Tongue (tissue), 2 donors: ENCODE data around the gene CHST8. TPM values are rescaled to one million over a fixed set of nuclear protein-coding genes. Genes with fewer than 3 reads are reported as not detected.
"Not testable (repeated sequence)": the region's sequence is repeated elsewhere in the genome, so short reads cannot be mapped to it uniquely, and the experiment has no call there.

Source experiments
- DNase-seq: peaks from one replicate; pipeline ENCODE4 v3.0.0-alpha.2; 2015
- total RNA-seq: library from RNA; depleted of rRNA; stranded (reverse); fragments of >200 nt; gene quantifications from one replicate; pipeline ENCODE4 v1.2.3, GENCODE V29; 2014

Gene CHST8
- total RNA-seq, 1 donor from 2014 or later = 0.41 TPM

- DNase-seq = no peak
These were observed 69.3 kb downstream of the CHST8 start for GRCh38 chr19:33691030-33691427.

- DNase-seq = no peak
These were observed 70.0 kb downstream of the CHST8 start for GRCh38 chr19:33691736-33692135.

- no peak for DNase-seq
These were observed 71.9 kb downstream of the CHST8 start for GRCh38 chr19:33693678-33694077.

GRCh38 chr19:33695547-33695946, 73.8 kb downstream of the CHST8 start:
- DNase-seq = not testable (repeated sequence)

GRCh38 chr19:33697766-33698165, 76.0 kb downstream of the CHST8 start:
- no peak for DNase-seq

GRCh38 chr19:33698576-33699435, 77.1 kb downstream of the CHST8 start:
- DNase-seq = no peak

GRCh38 chr19:33699754-33700407, 78.1 kb downstream of the CHST8 start:
- no peak for DNase-seq

GRCh38 chr19:33700408-33701013, 78.8 kb downstream of the CHST8 start:
- no peak for DNase-seq

GRCh38 chr19:33701565-33701964, 79.8 kb downstream of the CHST8 start:
- DNase-seq = no peak

GRCh38 chr19:33702606-33703437, 81.1 kb downstream of the CHST8 start:
- DNase-seq = no peak

- no peak for DNase-seq
These were observed 81.6 kb downstream of the CHST8 start for GRCh38 chr19:33703438-33703750.

GRCh38 chr19:33703821-33704220, 82.1 kb downstream of the CHST8 start:
- DNase-seq = no peak

- no peak for DNase-seq
These were observed 82.5 kb downstream of the CHST8 start for GRCh38 chr19:33704271-33704670.

- DNase-seq = no peak
These were observed 83.5 kb downstream of the CHST8 start for GRCh38 chr19:33705090-33705847.

- no peak for DNase-seq
These were observed 84.1 kb downstream of the CHST8 start for GRCh38 chr19:33705860-33706259.

- DNase-seq = no peak
These were observed 84.9 kb downstream of the CHST8 start for GRCh38 chr19:33706631-33707030.

GRCh38 chr19:33712268-33712667, 90.5 kb downstream of the CHST8 start:
- no peak for DNase-seq

GRCh38 chr19:33713194-33713593, 91.4 kb downstream of the CHST8 start:
- no peak for DNase-seq

- DNase-seq = no peak
These were observed 92.4 kb downstream of the CHST8 start for GRCh38 chr19:33714149-33714548.

- no peak for DNase-seq
These were observed 93.7 kb downstream of the CHST8 start for GRCh38 chr19:33715462-33715861.

GRCh38 chr19:33717878-33718277, 96.1 kb downstream of the CHST8 start:
- no peak for DNase-seq
